Neuronal stem cell (in vitro differentiated cells): ENCODE results near the gene GTSE1.
A peak's percentile ranks its signal among the peaks of the same experiment; 100 is the strongest.

ENCODE experiments used
- DNase-seq: peaks from one replicate; pipeline ENCODE4 v3.0.0-alpha.2; 2013; ENCODE audit warnings: low spot score
- H2AFZ ChIP-seq: one replicate; pipeline ENCODE4 v1.6.1; 2013; ENCODE audit warnings: mild to moderate bottlenecking, low read length, inconsistent platforms
- H2AK5ac ChIP-seq: 2 replicates; pipeline ENCODE4 v1.6.1; 2013; ENCODE audit warnings: low read depth, mild to moderate bottlenecking, inconsistent platforms, low read length, moderate library complexity, mixed read lengths
- H2BK120ac ChIP-seq: 2 replicates; pipeline ENCODE4 v1.6.1; 2013; ENCODE audit warnings: low read depth, mild to moderate bottlenecking, inconsistent platforms, low read length, moderate library complexity, mixed read lengths
- H2BK12ac ChIP-seq: one replicate; pipeline ENCODE4 v1.6.1; 2013; ENCODE audit warnings: low read length, inconsistent platforms
- H2BK15ac ChIP-seq: 2 replicates; pipeline ENCODE4 v1.6.1; 2013; ENCODE audit warnings: mild to moderate bottlenecking, low read length, inconsistent platforms, mixed read lengths
- H2BK5ac ChIP-seq: one replicate; pipeline ENCODE4 v1.6.1; 2013; ENCODE audit warnings: inconsistent platforms, mild to moderate bottlenecking, low read length, moderate library complexity
- H3K14ac ChIP-seq: one replicate; pipeline ENCODE4 v1.6.1; 2013; ENCODE audit warnings: low read length, inconsistent platforms
- H3K18ac ChIP-seq: 2 replicates; pipeline ENCODE4 v1.6.1; 2013; ENCODE audit warnings: low read length, inconsistent platforms
- H3K23ac ChIP-seq: 2 replicates; pipeline ENCODE4 v1.6.1; 2013; ENCODE audit warnings: low read depth, mild to moderate bottlenecking, mixed read lengths, low read length, inconsistent platforms; ENCODE audit not compliant: poor library complexity
- H3K27ac ChIP-seq: replicated peaks from 3 replicates; pipeline ENCODE4 v1.5.1; 2013; ENCODE audit warnings: low read length, inconsistent platforms
- H3K27me3 ChIP-seq, 3 experiments: 2 replicates each; pipeline ENCODE4 v1.6.1; 2013; ENCODE audit warnings: low read length in 3 of 3, mild to moderate bottlenecking in 2 of 3, inconsistent platforms in 1 of 3, low read depth in 1 of 3, mixed read lengths in 1 of 3, moderate library complexity in 1 of 3; ENCODE audit not compliant: control insufficient read depth in 3 of 3, insufficient read depth in 3 of 3
- H3K36me3 ChIP-seq, 2 donors: replicated peaks in 1 of 2; 2 replicates each; pipeline ENCODE4 v1.6.1; 2013; ENCODE audit warnings: low read length in 2 of 2; ENCODE audit not compliant: control insufficient read depth in 2 of 2, insufficient read depth in 2 of 2
- H3K4ac ChIP-seq: 2 replicates; pipeline ENCODE4 v1.6.1; 2013; ENCODE audit warnings: inconsistent platforms, mild to moderate bottlenecking, low read length, moderate library complexity
- H3K4me1 ChIP-seq, 2 donors: 1 replicate in 1 of 2; 2 replicates in 1 of 2; pipeline ENCODE4 v1.6.1; 2013; ENCODE audit warnings: low read length in 2 of 2, low read depth in 1 of 2; ENCODE audit not compliant: control insufficient read depth in 2 of 2, insufficient read depth in 1 of 2
- H3K4me2 ChIP-seq: one replicate; pipeline ENCODE4 v1.6.1; 2013; ENCODE audit warnings: mild to moderate bottlenecking, low read length, inconsistent platforms; ENCODE audit not compliant: insufficient read depth, poor library complexity, severe bottlenecking
- H3K4me3 ChIP-seq, 2 donors: 2 replicates each; pipeline ENCODE4 v1.5.1; 2013; ENCODE audit warnings: low read length in 2 of 2, mild to moderate bottlenecking in 2 of 2, inconsistent platforms in 1 of 2, moderate library complexity in 1 of 2
- H3K79me1 ChIP-seq: one replicate; pipeline ENCODE4 v1.6.1; 2013; ENCODE audit warnings: low read depth, mild to moderate bottlenecking, inconsistent platforms, low read length, moderate library complexity
- H3K9ac ChIP-seq: one replicate; pipeline ENCODE4 v1.6.1; 2013; ENCODE audit warnings: mild to moderate bottlenecking, low read depth, low read length, inconsistent platforms; ENCODE audit not compliant: poor library complexity
- H3K9me3 ChIP-seq, 2 donors: replicated peaks in 1 of 2; 2 replicates each; pipeline versions ENCODE3 to v1.6.1; 2013; ENCODE audit warnings: low read length in 2 of 2, mild to moderate bottlenecking in 2 of 2, inconsistent platforms in 1 of 2, low read depth in 1 of 2, mixed read lengths in 1 of 2, moderate library complexity in 1 of 2; ENCODE audit not compliant: control insufficient read depth in 2 of 2, insufficient read depth in 1 of 2
- H4K8ac ChIP-seq: one replicate; pipeline ENCODE4 v1.6.1; 2013; ENCODE audit warnings: low read depth, mild to moderate bottlenecking, inconsistent platforms, low read length, moderate library complexity
- H4K91ac ChIP-seq: one replicate; pipeline ENCODE4 v1.6.1; 2013; ENCODE audit warnings: low read length, low read depth, mild to moderate bottlenecking, inconsistent platforms; ENCODE audit not compliant: poor library complexity
- WGBS, 2 donors: extraction: QIAGEN DNeasy Blood & Tissue Kit; methylation state at CpG; one replicate each; pipeline ENCODE4 v1.1.7; 2013; ENCODE audit warnings: missing lambda C conversion rate in 2 of 2, mixed read lengths in 1 of 2; ENCODE audit not compliant: insufficient read length in 2 of 2, insufficient replicate concordance in 1 of 2; ENCODE audit errors: extremely low coverage in 2 of 2; 5-methylcytosine and 5-hydroxymethylcytosine counted together

GTSE1 gene

DNA sequence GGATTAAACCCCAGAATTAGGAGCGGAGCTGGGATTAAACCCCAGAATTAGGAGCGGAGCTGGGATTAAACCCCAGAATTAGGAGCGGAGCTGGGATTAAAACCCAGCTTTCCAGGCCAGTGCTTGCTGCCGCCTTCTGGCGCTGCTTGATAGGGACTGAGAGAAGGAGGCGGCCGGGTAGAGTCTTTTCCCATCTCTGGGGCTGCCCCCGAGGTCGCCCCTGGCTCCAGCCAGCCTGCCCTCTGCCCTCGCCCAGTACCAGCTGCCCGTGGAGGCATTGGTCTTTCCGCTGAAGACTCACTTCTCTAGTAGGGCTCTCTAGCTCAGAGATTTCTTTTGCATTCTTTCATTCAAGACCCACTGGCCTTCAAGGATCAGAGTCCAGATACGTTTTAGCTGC lies 44.0 kb downstream of the GTSE1 start:
- H3K9ac ChIP-seq: no peak overlapping the region
- H3K36me3 ChIP-seq: peaks cover 37 to 80% of the 10 kb centered on the region in 2 donors
- no peak overlapping the region for H3K4me3 ChIP-seq
- WGBS, 2 donors: no CpG with 5 or more reads among the region's 13 CpGs
- no peaks in the 10 kb centered on the region for H3K27me3 ChIP-seq
- H4K91ac ChIP-seq: no peak overlapping the region
- H3K4ac ChIP-seq: no peak overlapping the region
- no peak overlapping the region for H2AK5ac ChIP-seq
- H3K27ac ChIP-seq: no peak overlapping the region
- H3K9me3 ChIP-seq: no peaks in the 10 kb centered on the region
- H3K4me1 ChIP-seq: peaks cover 6 to 9% of the 10 kb centered on the region in 2 donors
- H3K14ac ChIP-seq: no peak overlapping the region
- no peak for DNase-seq
- no peak overlapping the region for H2AFZ ChIP-seq
- H4K8ac ChIP-seq: no peak overlapping the region
- no peak overlapping the region for H2BK15ac ChIP-seq
- H2BK12ac ChIP-seq: no peak overlapping the region
- H2BK120ac ChIP-seq: no peak overlapping the region
- H3K79me1 ChIP-seq: peaks cover 3% of the 10 kb centered on the region
- no peak overlapping the region for H3K23ac ChIP-seq
- H3K18ac ChIP-seq: no peak overlapping the region
- H2BK5ac ChIP-seq: no peak overlapping the region
- H3K4me2 ChIP-seq: no peak overlapping the region

GRCh38 chr22:46346680-46347405 lies 50.2 kb downstream of the GTSE1 start:
- Histone ChIP-seq H3K4ac (no peak overlapping the region), H3K4me3 (no peak overlapping the region), H3K14ac (no peak overlapping the region), H3K4me1 (peaks cover 0 to 3% of the 10 kb centered on the region in 2 donors), H2BK12ac (no peak overlapping the region), H3K9ac (no peak overlapping the region), H2BK5ac (no peak overlapping the region), H3K4me2 (no peak overlapping the region), H3K23ac (no peak overlapping the region), H3K27ac (no peak overlapping the region), H3K9me3 (no peaks in the 10 kb centered on the region), H2AK5ac (no peak overlapping the region), H4K91ac (no peak overlapping the region), H2AFZ (no peak overlapping the region), H4K8ac (no peak overlapping the region), H3K18ac (no peak overlapping the region), H3K27me3 (no peaks in the 10 kb centered on the region), H2BK15ac (no peak overlapping the region), H3K36me3 (peaks cover 58 to 99% of the 10 kb centered on the region in 2 donors), H2BK120ac (no peak overlapping the region), H3K79me1 (no peaks in the 10 kb centered on the region)
- no peak for DNase-seq
- no CpG with 5 or more reads among the region's 19 CpGs for WGBS, 2 donors

DNA sequence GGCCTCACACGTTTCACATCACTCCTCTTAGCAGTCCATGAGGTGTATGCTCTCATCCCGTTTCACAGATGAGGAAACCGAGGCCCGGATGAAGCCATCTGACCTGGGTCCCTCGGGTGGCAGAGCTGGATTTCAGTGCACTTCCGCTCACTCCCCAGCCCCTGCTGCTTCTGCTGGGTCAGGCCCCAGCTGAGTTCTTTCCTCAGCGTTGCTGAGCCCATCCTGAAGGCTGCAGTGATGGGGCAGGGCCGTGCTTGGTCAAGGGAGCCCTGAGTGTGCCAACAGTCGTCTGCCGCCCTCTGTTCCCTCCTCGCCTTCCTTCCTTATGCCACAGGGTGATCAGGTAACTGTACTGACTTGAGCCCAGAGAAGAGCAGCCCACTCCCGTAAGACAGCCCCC lies 51.0 kb downstream of the GTSE1 start:
- Histone ChIP-seq H3K4me3 (no peak overlapping the region), H3K18ac (no peak overlapping the region), H3K36me3 (peaks cover 58 to 99% of the 10 kb centered on the region in 2 donors), H3K27ac (no peak overlapping the region), H2AFZ (no peak overlapping the region), H3K23ac (no peak overlapping the region), H3K27me3 (no peaks in the 10 kb centered on the region), H3K14ac (no peak overlapping the region), H2BK15ac (no peak overlapping the region), H2BK5ac (no peak overlapping the region), H3K9me3 (no peaks in the 10 kb centered on the region), H4K8ac (no peak overlapping the region), H3K79me1 (no peaks in the 10 kb centered on the region), H3K4ac (no peak overlapping the region), H2AK5ac (no peak overlapping the region), H4K91ac (no peak overlapping the region), H2BK12ac (no peak overlapping the region), H3K4me1 (peaks cover 0 to 3% of the 10 kb centered on the region in 2 donors), H3K4me2 (no peak overlapping the region), H3K9ac (no peak overlapping the region), H2BK120ac (no peak overlapping the region)
- no peak for DNase-seq
- no CpG with 5 or more reads among the region's 12 CpGs for WGBS, 2 donors

DNA sequence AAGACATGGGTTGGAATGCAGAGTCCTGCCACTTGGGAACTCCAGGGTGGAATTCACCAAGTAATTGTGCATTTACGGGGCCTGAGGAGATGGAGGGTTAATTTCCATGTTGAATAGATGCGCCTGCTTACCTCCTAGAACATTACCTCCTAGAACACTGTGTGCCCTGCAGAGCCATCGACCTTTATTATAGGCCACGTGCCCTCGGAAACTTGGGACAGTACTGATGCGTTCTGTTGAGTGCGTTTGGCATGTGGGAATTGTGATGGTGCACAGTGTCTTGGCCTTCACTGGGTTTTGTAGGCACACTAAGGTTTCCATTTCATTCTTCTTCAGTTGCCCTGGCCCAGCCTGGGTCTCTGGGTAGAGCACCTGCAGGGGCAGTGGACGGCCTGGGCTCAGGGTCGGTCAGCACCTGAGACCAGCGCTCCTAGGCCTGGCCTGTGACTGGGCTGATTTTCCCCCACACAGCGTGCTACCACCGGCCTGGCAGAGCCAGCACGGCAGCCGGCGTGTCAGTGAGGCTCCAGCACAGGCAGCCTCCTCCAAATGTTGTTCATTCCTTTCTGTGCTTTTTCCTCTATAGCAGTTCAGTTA lies 51.5 kb downstream of the GTSE1 start:
- no peak overlapping the region for H2BK15ac ChIP-seq
- no peak overlapping the region for H3K4ac ChIP-seq
- H4K8ac ChIP-seq: no peak overlapping the region
- no peak overlapping the region for H3K27ac ChIP-seq
- H3K9me3 ChIP-seq: no peaks in the 10 kb centered on the region
- peaks cover 60 to 99% of the 10 kb centered on the region in 2 donors for H3K36me3 ChIP-seq
- no peak overlapping the region for H3K18ac ChIP-seq
- no peak overlapping the region for H2AK5ac ChIP-seq
- no peak overlapping the region for H3K4me3 ChIP-seq
- no peak overlapping the region for H2AFZ ChIP-seq
- no peak overlapping the region for H2BK12ac ChIP-seq
- WGBS, 2 donors: no CpG with 5 or more reads among the region's 15 CpGs
- H2BK120ac ChIP-seq: no peak overlapping the region
- H3K14ac ChIP-seq: no peak overlapping the region
- DNase-seq: no peak
- H4K91ac ChIP-seq: no peak overlapping the region
- H2BK5ac ChIP-seq: no peak overlapping the region
- no peaks in the 10 kb centered on the region for H3K27me3 ChIP-seq
- no peak overlapping the region for H3K23ac ChIP-seq
- H3K9ac ChIP-seq: peak overlapping the region; percentile 7
- peaks cover 0 to 3% of the 10 kb centered on the region in 2 donors for H3K4me1 ChIP-seq
- peaks cover 3% of the 10 kb centered on the region for H3K79me1 ChIP-seq
- no peak overlapping the region for H3K4me2 ChIP-seq
